ENCODE measurements around the gene CPLANE1. TPM values are rescaled to one million over a fixed set of nuclear protein-coding genes. Genes with fewer than 3 reads are reported as not detected.
"Not testable (repeated sequence)": the region's sequence is repeated elsewhere in the genome, so short reads cannot be mapped to it uniquely, and the experiment has no call there.

Gene CPLANE1
- total RNA-seq (10.4 and 13.7 TPM in 2 replicates), polyA plus RNA-seq (5.8 and 7.3 TPM in 2 replicates)

DNA sequence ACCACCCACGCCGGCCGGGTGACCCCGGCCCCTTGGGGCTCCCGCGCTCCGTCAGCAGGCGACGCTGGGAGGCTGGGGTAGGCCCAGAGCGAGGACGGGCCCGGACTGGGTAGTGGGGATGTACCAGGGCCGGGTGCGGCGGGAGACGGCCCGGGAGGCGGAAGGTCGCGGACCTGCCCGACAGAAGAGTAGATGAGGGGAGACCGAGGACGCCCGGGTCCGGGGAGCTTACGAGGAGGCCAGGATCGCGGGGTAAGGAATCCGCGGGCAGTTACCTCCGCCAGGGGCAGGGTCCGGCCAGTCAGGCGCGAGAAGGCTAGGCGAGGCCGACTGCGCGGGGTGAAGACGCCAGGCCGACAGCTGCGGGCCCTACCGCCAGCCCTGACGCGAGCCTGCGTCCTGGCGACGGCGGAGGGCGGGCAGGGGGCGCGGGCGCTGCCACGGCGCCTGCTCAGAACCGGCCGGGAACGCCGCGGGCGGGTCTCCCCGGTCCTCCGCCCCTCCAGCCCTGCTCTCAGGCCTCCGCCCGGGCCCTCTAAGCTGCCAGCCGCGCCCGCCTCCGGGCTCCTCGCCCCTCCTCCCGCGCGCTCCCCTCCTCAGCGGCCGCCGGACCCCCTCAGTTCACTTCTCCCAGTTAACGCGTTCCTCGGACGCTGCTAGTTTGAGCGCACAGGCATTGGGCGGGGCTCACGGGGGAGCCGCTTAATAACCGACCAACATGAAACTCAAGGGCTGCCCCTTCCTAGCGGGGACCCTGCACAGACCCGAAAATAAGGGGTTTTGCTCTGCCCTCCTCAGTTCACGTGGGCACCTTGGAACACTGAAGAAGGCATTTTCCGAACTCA, at the start of gene CPLANE1:
TSS of gene CPLANE1 (minus strand) at position 407 of the 845 bp plus-strand sequence. CDS start 1,678 bp downstream, outside the sequence.
- Histone ChIP-seq H3K4me1 (ENCODE audit: low read depth) (peaks cover 4% of the 10 kb centered on the region), H3K4me3 (peak within 1 kb of the TSS; percentile 58), H3K36me3 (no peaks in the 10 kb centered on the region), H3K27me3 (no peaks in the 10 kb centered on the region), H3K27ac (peak within 1 kb of the TSS; percentile 95), H3K9me3 (ENCODE audit: low read depth) (no peaks in the 10 kb centered on the region)
- peak; percentile 92 to 96 for DNase-seq (ENCODE audit: low read depth in 1 of 2, low spot score in 1 of 2)
- TF ChIP-seq CTCF (IDR thresholded peaks at IDR 0.05; ENCODE audit: low read depth, low read length) = peak; percentile 9

- H3K4me1 ChIP-seq (ENCODE audit: low read depth); H3K4me3 ChIP-seq; H3K27ac ChIP-seq; DNase-seq (ENCODE audit: low read depth in 1 of 2, low spot score in 1 of 2); H3K9me3 ChIP-seq (ENCODE audit: low read depth); H3K27me3 ChIP-seq: not testable (repeated sequence)
- H3K36me3 ChIP-seq = peaks cover 45% of the 10 kb centered on the region
Observed at GRCh38 chr5:37296313-37296712, 47.1 kb upstream of the CPLANE1 start.

DNA sequence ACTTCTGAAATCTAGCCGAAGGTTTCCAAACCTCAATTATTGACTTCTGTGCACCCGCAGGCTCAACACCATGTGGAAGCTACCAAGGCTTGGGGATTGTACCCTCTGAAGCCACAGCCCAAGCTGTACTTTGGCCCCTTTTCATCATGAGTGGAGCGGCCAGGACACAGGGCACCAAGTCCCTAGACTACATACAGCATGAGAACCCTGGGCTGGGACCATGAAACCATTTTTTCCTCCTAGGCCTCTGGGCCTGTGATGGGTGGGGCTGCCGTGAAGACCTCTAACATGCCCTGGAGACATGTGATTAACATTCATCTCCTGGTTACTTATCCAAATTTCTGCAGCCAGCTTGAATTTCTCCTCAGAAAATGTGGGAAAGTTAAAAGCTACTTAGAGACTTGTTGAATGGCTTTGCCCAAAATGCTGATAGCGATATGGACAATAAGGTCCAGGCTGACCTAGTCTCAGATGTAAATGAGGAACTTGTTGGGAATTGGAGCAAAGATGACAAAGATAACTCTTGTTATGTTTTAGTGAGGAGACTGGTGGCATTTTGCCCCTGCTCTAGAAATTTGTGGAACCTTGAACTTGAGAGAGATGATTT, 34.1 kb upstream of the CPLANE1 start:
- no peak for TF ChIP-seq CTCF (IDR thresholded peaks at IDR 0.05; ENCODE audit: low read depth, low read length)
- Histone ChIP-seq H3K9me3 (ENCODE audit: low read depth) (no peaks in the 10 kb centered on the region), H3K27ac (no peak overlapping the region), H3K36me3 (no peaks in the 10 kb centered on the region), H3K27me3 (no peaks in the 10 kb centered on the region), H3K4me3 (no peak overlapping the region), H3K4me1 (ENCODE audit: low read depth) (no peaks in the 10 kb centered on the region)
- no peak for DNase-seq (ENCODE audit: low read depth in 1 of 2, low spot score in 1 of 2)

GRCh38 chr5:37275511-37275910, 26.3 kb upstream of the CPLANE1 start:
- Histone ChIP-seq H3K27ac (no peak overlapping the region), H3K4me1 (ENCODE audit: low read depth) (no peaks in the 10 kb centered on the region)

GRCh38 chr5:37272511-37272910, 23.3 kb upstream of the CPLANE1 start:
- H3K27ac ChIP-seq = no peak overlapping the region
- no peaks in the 10 kb centered on the region for H3K4me1 ChIP-seq (ENCODE audit: low read depth)
- H3K36me3 ChIP-seq = no peaks in the 10 kb centered on the region
- no peak overlapping the region for H3K4me3 ChIP-seq
- peak in 1 of 2 donors; percentile 8 for DNase-seq (ENCODE audit: low read depth in 1 of 2, low spot score in 1 of 2)
- no peaks in the 10 kb centered on the region for H3K27me3 ChIP-seq
- H3K9me3 ChIP-seq (ENCODE audit: low read depth) = no peaks in the 10 kb centered on the region
- no peak for TF ChIP-seq CTCF (IDR thresholded peaks at IDR 0.05; ENCODE audit: low read depth, low read length)

More at GRCh38 chr5:37275511-37275910, 26.3 kb upstream of the CPLANE1 start:
- DNase-seq (ENCODE audit: low read depth in 1 of 2, low spot score in 1 of 2) = no peak
- H3K27me3 ChIP-seq = no peaks in the 10 kb centered on the region
- H3K36me3 ChIP-seq = no peaks in the 10 kb centered on the region
- TF ChIP-seq CTCF (IDR thresholded peaks at IDR 0.05; ENCODE audit: low read depth, low read length) = no peak
- no peaks in the 10 kb centered on the region for H3K9me3 ChIP-seq (ENCODE audit: low read depth)
- no peak overlapping the region for H3K4me3 ChIP-seq

- H3K27ac ChIP-seq; H3K36me3 ChIP-seq; H3K27me3 ChIP-seq; H3K9me3 ChIP-seq (ENCODE audit: low read depth); H3K4me1 ChIP-seq (ENCODE audit: low read depth); DNase-seq (ENCODE audit: low read depth in 1 of 2, low spot score in 1 of 2); H3K4me3 ChIP-seq: not testable (repeated sequence)
Observed at GRCh38 chr5:37268100-37268499, 18.9 kb upstream of the CPLANE1 start.
